UCSD-AML1 (cell line): Measurements from ENCODE around the gene L3MBTL3.
"Not testable (repeated sequence)": the region's sequence is repeated elsewhere in the genome, so short reads cannot be mapped to it uniquely, and the experiment has no call there.

Source experiments
- DNase-seq: peaks from one replicate; lab custom pipeline; 2025; ENCODE audit not compliant: unreplicated experiment; lab: John Stamatoyannopoulos, UW

L3MBTL3 gene

GRCh38 chr6:130134582-130134981 is 116.2 kb downstream of the L3MBTL3 start:
- no peak for DNase-seq

- DNase-seq, result no peak
Observed at GRCh38 chr6:130136798-130137197, 118.4 kb downstream of the L3MBTL3 start.

DNA sequence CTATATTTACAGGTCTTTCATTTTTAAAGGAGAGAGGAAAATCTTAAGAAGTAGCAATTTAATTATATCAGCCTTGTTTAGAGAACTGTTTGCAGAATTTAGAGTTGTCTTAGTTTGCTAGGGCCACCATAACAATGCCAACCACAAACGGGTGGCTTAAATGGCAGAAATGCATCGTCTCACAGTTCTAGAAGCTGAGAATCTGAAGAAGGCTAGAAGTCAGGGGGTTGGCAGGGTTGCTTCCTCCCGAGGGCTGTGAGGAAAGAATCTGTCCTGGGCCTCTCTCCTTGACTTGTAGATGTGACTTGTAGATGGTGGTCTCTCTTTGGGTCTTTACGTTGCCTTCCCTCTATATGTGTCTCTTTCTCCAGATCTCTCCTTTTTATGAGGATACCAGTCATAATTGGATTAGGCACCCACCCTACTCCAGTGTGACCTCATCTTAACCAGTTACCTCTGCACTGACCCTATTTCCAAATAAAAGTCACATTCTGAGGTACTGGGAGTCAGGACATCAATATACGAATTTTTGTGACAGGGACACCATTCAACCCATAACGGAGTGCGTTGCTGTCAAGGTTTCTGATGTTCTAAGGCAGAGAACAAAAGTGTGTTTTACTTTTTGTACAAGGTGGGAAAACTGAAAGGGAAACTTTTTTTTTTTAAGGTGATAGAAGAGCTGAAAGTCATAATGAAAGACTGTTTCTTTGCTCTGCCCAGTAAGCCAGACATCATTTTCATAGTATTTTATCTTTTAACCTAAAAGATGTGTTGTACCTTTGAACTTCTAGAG is 119.9 kb downstream of the L3MBTL3 start:
- no peak for DNase-seq

- no peak for DNase-seq
Observed at GRCh38 chr6:130138909-130139242, 120.5 kb downstream of the L3MBTL3 start.

DNA sequence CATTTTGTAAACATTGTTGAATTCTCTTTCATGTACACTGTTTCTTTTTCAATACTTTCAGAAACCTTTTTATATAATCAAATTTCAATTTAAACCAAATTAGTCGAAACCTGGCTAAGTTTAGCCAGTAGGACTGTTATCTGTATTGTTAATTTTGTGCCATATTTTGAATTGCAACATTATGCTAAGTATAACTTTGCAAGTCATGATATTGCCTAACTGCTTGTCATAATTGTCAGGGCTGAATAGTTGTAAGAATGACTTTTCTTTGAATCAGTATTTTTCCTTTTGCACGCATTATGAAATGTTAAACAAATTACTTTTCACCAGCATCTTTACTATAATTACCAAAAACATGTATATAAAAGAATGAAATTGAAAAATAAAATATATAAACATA is 121.7 kb downstream of the L3MBTL3 start:
- no peak for DNase-seq

- no peak for DNase-seq
Observed at GRCh38 chr6:130143709-130144108, 125.3 kb downstream of the L3MBTL3 start.

DNA sequence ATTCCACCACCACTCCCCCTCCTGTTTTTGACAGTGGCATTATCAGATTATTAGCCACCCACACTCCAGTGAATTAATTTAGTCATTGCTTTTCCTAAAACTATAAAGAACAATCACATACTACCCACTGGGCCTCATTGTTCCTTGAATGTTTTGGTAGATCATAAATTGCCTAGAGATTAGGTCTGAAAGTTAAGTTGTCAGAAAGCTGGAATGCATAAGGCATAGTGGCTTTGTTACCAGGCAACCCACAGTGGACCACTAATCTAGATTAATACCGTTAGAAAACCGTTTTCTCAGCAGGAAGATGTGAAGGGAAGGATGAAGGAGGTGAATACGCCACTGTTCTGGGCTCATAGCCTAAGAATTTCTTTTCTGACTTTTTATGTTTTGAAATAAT is 128.7 kb downstream of the L3MBTL3 start:
- DNase-seq, result no peak

- DNase-seq, result no peak
Observed at GRCh38 chr6:130148181-130148580, 129.8 kb downstream of the L3MBTL3 start.

- DNase-seq, result not testable (repeated sequence)
Observed at GRCh38 chr6:130149016-130149415, 130.6 kb downstream of the L3MBTL3 start.

DNA sequence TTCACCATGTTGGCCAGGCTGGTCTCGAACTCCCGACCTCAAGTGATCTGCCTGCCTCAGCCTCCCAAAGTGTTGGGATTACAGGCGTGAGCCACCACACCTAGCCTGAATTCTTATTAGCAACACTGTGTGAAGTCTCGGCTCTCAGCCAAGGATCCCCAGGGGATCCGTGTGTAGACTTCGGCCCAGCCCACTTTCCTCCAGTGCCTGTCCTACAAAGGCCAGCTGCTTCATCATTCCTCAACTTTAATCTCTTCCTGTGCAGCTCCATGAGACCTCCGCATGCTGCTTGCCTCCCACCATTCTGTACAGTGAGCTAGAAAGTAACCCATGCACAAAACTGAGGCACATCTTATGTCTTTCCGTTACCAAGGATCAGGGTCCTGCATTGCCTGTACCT is 132.5 kb downstream of the L3MBTL3 start:
- no peak for DNase-seq

DNA sequence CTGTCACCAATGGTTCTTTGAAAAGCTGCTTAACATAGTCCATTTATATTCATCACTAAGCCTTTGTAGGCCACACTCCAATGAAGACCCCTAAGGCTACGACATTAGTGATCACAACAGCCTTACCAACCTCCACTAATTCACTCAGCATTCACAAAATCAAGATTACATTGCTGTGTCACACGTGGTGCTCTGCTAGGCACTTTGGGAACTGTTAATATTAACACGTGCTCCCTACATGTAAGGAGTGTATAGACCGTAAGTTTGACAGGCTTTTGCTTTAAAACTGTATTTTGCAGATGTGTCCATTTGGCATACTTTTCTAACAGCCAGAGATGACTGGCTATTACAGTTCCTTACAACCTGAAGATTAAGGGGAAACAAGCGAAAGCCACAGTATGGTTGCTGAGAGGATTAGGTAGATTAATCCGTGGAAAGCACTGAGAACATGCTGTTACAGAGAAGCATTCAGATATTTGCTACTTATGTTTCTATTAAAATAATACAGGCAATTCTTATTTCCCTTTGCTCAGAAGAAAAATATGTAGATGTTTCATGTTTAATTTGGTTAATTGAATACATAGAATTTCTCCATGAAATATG is 134.6 kb downstream of the L3MBTL3 start:
- DNase-seq, result no peak

DNA sequence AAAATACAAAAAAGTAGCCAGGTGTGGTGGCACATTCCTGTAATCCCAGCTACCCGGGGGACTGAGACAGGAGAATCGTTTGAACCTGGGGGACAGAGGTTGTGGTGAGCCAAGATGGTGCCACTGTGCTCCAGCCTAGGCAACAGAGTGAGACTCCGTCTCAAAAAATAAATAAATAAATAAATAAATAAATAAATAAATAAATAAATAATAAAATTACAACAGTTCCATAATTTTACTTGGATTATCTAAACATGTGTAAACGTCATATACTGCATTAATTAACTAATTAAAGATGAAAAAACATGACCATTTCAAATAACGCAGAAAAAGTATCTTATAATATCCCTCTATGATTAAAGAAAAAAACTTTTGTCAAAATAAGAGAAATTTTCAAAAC is 138.5 kb downstream of the L3MBTL3 start:
- DNase-seq, result no peak

GRCh38 chr6:130158056-130158455 is 139.7 kb downstream of the L3MBTL3 start:
- DNase-seq, result no peak

DNA sequence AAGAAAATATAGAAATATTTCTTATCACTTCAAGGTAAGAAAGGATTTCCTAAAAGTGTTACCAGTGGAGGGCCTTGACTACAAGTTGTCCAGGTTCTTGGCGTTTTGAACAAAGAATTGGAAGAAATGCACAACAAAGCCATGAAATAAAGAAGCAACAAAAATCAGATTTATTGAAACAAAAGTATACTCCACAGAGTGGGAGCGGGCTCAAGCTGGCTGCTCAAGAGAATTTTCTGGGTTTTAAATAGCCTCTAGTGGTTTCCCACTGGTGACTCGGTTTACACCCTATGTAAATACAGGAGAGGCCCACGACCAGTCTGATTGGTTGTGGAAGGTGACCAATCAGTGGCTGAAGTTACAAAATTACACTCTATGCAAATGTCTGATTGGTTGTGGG is 140.2 kb downstream of the L3MBTL3 start:
- DNase-seq, result no peak

GRCh38 chr6:130159956-130160355 is 141.6 kb downstream of the L3MBTL3 start:
- no peak for DNase-seq

DNA sequence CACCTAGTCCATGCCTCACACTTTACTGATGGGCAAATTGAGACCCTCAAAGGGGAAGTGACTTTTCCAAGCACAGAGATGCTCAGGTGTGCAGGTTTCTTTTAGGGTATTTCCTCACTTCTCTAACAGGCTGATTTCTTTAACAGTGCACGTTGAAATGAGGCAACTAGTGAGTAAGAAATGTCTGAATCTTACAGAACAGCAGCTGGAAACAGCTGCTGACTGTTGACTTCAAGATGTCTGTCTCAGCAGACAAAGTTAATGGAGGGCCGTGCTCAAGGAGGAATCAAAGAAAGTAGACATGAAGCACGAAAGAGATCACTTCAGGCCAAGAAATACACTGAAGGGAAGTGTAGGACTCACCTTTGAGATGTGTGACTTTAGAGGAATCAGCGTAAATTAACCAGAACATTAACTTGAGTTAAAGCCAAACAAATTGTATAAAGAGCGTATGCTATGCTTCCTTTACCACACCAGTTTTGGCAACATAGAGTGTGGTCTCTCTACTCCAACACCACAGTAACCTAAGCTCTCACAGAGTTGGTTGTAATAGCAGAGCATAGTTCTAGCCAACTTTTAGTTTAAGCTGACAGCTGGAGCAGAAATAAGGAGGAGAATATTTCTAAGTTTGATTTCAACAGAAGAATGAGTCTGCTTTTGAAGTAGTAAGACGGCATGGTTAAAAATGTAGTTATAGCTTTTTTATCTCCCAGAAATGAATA is 143.5 kb downstream of the L3MBTL3 start:
- no peak for DNase-seq

DNA sequence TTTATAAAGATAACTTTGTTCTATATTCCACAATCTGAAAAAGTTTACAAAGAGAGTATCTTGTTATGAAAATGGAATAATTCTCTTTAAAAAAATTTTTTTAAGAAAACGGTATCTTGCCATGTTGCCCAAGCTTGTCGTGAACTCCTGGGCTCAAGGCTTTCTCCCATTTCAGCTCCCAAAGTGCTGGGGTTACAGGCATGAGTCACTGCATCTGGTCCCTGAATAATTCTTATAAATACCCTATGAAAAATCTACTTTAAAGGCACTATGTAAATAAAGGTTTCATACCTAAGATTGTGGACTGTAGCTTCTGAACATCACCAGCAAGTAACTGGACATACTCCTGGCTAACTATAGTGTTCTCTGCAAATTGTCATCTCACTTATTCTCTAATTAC is 144.0 kb downstream of the L3MBTL3 start:
- DNase-seq, result no peak

GRCh38 chr6:130163266-130163665 is 144.9 kb downstream of the L3MBTL3 start:
- DNase-seq, result no peak

GRCh38 chr6:130164251-130164650 is 145.9 kb downstream of the L3MBTL3 start:
- DNase-seq, result no peak

GRCh38 chr6:130167655-130168054 is 149.3 kb downstream of the L3MBTL3 start:
- DNase-seq, result no peak

DNA sequence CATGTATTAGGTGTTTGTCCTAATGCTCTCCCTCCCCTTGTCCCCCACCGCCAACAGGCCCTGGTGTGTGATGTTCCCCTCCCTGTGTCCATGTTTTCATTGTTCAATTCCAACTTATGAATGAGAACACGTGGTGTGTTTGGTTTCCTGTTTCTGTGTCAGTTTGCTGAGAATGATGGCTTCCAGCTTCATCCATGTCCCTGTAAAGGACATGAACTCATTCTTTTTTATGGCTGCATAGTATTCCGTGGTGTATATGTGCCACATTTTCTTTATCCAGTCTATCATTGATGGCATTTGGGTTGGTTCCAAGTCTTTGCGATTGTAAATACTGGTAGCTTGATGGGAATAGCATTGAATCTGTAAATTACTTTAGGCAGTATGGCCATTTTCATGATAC is 151.8 kb downstream of the L3MBTL3 start:
- not testable (repeated sequence) for DNase-seq

- DNase-seq, result not testable (repeated sequence)
Observed at GRCh38 chr6:130173377-130174004, 155.1 kb downstream of the L3MBTL3 start.
